Measurements from ENCODE around the gene SNAPC4.

SNAPC4 gene

GRCh38 chr9:136443087-136443486 is 43.1 kb upstream of the SNAPC4 start:
- no peak for TF ChIP-seq CTCF (IDR thresholded peaks at IDR 0.05)

- TF ChIP-seq CTCF (IDR thresholded peaks at IDR 0.05), result no peak
Observed at GRCh38 chr9:136442265-136442664, 42.3 kb upstream of the SNAPC4 start.

- no peak for TF ChIP-seq CTCF (IDR thresholded peaks at IDR 0.05)
Observed at GRCh38 chr9:136441681-136442245, 41.8 kb upstream of the SNAPC4 start.

GRCh38 chr9:136441191-136441680 is 41.3 kb upstream of the SNAPC4 start:
- TF ChIP-seq CTCF (IDR thresholded peaks at IDR 0.05), result no peak

- peak; percentile 93 for TF ChIP-seq CTCF (IDR thresholded peaks at IDR 0.05)
Observed at GRCh38 chr9:136439481-136440408, 39.8 kb upstream of the SNAPC4 start, which contains the start of gene INPP5E. INPP5E (minus strand) TSS chr9:136439845; CDS start chr9:136439419, 426 bp downstream.

- no peak for TF ChIP-seq CTCF (IDR thresholded peaks at IDR 0.05)
Observed at GRCh38 chr9:136438548-136439480, 38.8 kb upstream of the SNAPC4 start.

Measured in LNCAP (cell line).